Subcutaneous abdominal adipose tissue (tissue), 5 donors: ENCODE data around the gene SYNPO.

Source experiments
- H3K27ac ChIP-seq: one replicate; pipeline ENCODE4 v1.7.0; 2013; ENCODE audit warnings: low read depth, mild to moderate bottlenecking, inconsistent platforms, low read length, moderate library complexity
- H3K27me3 ChIP-seq, 5 donors: one replicate each; pipeline ENCODE4 v1.7.0; 2013; ENCODE audit warnings: low read length in 5 of 5, inconsistent platforms in 1 of 5; ENCODE audit not compliant: control insufficient read depth in 5 of 5, insufficient read depth in 4 of 5
- H3K36me3 ChIP-seq, 5 donors: one replicate each; pipeline ENCODE4 v1.7.0; 2013; ENCODE audit warnings: low read length in 5 of 5; ENCODE audit not compliant: control insufficient read depth in 5 of 5, insufficient read depth in 5 of 5
- H3K4me1 ChIP-seq, 5 donors: one replicate each; pipeline ENCODE4 v1.7.0; 2013; ENCODE audit warnings: low read length in 5 of 5, mild to moderate bottlenecking in 3 of 5, moderate library complexity in 1 of 5; ENCODE audit not compliant: control insufficient read depth in 5 of 5, insufficient read depth in 5 of 5
- H3K4me3 ChIP-seq, 5 donors: one replicate each; pipeline ENCODE4 v1.7.0; 2013; ENCODE audit warnings: low read length in 5 of 5, low read depth in 1 of 5
- H3K9ac ChIP-seq, 5 donors: one replicate each; pipeline ENCODE4 v1.7.0; 2013; ENCODE audit warnings: low read length in 5 of 5, mild to moderate bottlenecking in 4 of 5, moderate library complexity in 3 of 5
- H3K9me3 ChIP-seq, 5 donors: one replicate each; pipeline ENCODE4 v1.7.0; 2013; ENCODE audit warnings: low read length in 5 of 5; ENCODE audit not compliant: control insufficient read depth in 5 of 5
- donor health status: healthy.
- donor health status: healthy.
- donor health status: healthy.
- donor health status: healthy.
- donor health status: healthy.

The SYNPO gene

GRCh38 chr5:150639377-150639692 is 1.1 kb upstream of the SYNPO start:
- Histone ChIP-seq H3K4me3 (no peak overlapping the region), H3K9me3 (no peaks in the 10 kb centered on the region), H3K27me3 (no peaks in the 10 kb centered on the region), H3K27ac (peak overlapping the region; percentile 98), H3K36me3 (peaks cover 0 to 7% (median 0%) of the 10 kb centered on the region in 5 donors), H3K4me1 (peaks cover 33 to 77% (median 70%) of the 10 kb centered on the region in 5 donors), H3K9ac (peak overlapping the region; percentile 39 to 68 (median 49))

- Histone ChIP-seq H3K9ac (peak overlapping the region in 4 of 5 donors; percentile 32 to 68 (median 54)), H3K27me3 (no peaks in the 10 kb centered on the region), H3K4me1 (peaks cover 35 to 81% (median 74%) of the 10 kb centered on the region in 5 donors), H3K36me3 (peaks cover 0 to 5% (median 0%) of the 10 kb centered on the region in 5 donors), H3K4me3 (no peak overlapping the region), H3K27ac (peak overlapping the region; percentile 98), H3K9me3 (no peaks in the 10 kb centered on the region)
These were observed 709 bp upstream of the SYNPO start for GRCh38 chr5:150639751-150640150.

- peak overlapping the region; percentile 98 for H3K27ac ChIP-seq
- no peaks in the 10 kb centered on the region for H3K27me3 ChIP-seq
- no peaks in the 10 kb centered on the region for H3K9me3 ChIP-seq
- peak overlapping the region in 4 of 5 donors; percentile 2 to 43 (median 12) for H3K4me3 ChIP-seq
- peaks cover 41 to 83% (median 72%) of the 10 kb centered on the region in 5 donors for H3K4me1 ChIP-seq
- H3K36me3 ChIP-seq = no peaks in the 10 kb centered on the region
- peak overlapping the region; percentile 48 to 81 (median 59) for H3K9ac ChIP-seq
These were observed 628 bp downstream of the SYNPO start for GRCh38 chr5:150641006-150641570.

DNA sequence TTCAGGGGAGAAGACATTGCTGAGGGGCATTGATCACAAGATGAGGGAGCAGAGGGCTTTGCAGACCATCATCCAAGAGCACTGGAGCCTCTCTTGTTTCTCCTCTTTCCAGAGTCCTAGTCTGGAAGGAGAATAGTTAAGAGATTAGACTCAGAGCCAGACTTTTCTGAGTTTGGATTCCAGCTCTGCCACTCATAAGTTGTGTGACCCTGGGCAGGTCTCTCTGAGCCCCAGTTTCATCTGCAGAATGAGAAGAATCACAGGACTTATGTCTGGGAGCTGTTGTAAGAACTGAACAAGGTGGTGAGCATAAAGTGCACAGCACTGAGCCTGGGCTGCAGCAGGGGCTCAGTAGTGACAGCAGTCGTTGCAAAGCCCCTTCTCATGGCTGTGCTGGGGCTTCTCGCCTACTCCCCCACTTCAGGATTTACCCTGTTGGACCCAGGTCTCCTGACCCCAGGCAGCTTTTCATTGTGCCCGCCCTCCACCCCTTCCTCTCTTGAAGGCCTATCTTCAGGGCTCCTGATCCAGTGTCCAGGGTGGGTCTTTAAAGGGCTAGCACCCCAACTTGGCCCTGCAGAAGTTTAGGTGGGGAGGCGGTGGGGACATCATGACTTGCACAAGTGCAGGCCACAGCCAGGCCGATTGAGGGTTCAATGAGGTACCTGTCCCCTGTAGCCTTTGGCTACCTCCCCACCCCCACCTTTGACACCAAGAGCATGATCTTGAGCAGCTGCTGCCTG is 1.5 kb downstream of the SYNPO start:
- peaks cover 41 to 75% (median 68%) of the 10 kb centered on the region in 5 donors for H3K4me1 ChIP-seq
- peak overlapping the region in 3 of 5 donors; percentile 1 to 14 (median 6) for H3K4me3 ChIP-seq
- H3K9ac ChIP-seq = peak overlapping the region; percentile 33 to 81 (median 59)
- peak overlapping the region; percentile 98 for H3K27ac ChIP-seq
- no peaks in the 10 kb centered on the region for H3K9me3 ChIP-seq
- H3K27me3 ChIP-seq = no peaks in the 10 kb centered on the region
- no peaks in the 10 kb centered on the region for H3K36me3 ChIP-seq

GRCh38 chr5:150642567-150642927 is 2.1 kb downstream of the SYNPO start:
- no peaks in the 10 kb centered on the region for H3K36me3 ChIP-seq
- peak overlapping the region; percentile 98 for H3K27ac ChIP-seq
- no peaks in the 10 kb centered on the region for H3K27me3 ChIP-seq
- H3K9ac ChIP-seq = peak overlapping the region in 2 of 5 donors; percentile 59 to 63
- H3K9me3 ChIP-seq = no peaks in the 10 kb centered on the region
- H3K4me3 ChIP-seq = peak overlapping the region in 3 of 5 donors; percentile 1 to 38 (median 14)
- peaks cover 41 to 74% (median 71%) of the 10 kb centered on the region in 5 donors for H3K4me1 ChIP-seq

DNA sequence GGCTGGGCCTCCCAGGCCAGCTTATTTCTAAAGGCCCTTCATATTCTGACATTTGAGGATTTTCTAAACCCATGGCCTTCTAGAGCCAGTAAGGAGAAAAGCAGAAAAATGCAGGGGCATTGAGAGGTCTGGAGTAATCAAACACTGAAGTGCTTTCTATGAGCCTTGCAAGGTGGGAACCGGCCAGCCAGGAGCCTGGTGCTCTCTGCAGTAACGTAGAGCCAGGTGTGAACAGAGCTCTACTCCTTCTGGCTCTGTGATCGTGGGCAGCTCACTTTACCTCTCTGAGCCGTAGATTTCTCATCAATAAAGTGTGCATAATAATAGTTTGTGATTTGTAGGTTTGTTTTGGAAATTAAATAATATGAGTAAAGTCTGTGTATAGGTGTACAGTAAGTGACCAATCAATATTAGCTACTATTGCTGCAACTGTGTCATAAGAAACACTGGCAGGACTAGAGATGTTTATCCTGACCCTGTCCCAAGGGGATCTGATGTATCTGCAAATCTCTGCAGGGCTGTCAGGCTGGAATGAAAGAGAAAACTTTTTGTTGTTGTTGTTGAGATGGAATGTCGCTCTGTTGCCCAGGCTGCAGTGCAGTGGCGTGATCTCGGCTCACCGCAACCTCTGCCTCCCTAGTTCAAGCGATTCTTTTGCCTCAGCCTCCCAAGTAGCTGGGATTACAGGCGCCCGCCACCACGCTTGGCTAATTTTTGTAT is 2.7 kb downstream of the SYNPO start:
- peaks cover 41 to 77% (median 74%) of the 10 kb centered on the region in 5 donors for H3K4me1 ChIP-seq
- H3K4me3 ChIP-seq = peak overlapping the region in 1 of 5 donors; percentile 38
- H3K27me3 ChIP-seq = no peaks in the 10 kb centered on the region
- H3K27ac ChIP-seq = peak overlapping the region; percentile 98
- peaks cover 0 to 5% (median under 1%) of the 10 kb centered on the region in 5 donors for H3K36me3 ChIP-seq
- peak overlapping the region in 2 of 5 donors; percentile 50 to 63 for H3K9ac ChIP-seq
- H3K9me3 ChIP-seq = no peaks in the 10 kb centered on the region

DNA sequence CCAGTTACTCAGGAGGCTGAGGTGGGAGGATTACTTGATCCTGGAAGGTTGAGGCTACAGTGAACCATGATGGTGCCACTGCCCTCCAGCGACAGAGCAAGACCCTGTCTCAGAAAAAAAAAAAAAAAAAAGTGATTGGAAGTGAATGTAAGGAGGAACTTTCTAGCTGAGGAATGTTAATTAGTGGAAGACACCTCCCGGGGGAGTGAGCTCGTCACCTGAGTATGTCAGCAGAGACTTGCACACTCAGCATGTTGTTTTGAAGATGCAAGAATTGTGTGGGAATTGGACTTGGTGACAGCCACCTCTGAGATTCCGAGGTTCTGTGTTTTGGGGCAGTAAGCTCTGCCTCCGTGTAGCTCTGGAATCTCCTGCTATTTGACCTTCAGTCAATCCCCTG is 3.6 kb downstream of the SYNPO start:
- peak overlapping the region in 1 of 5 donors; percentile 44 for H3K9ac ChIP-seq
- no peaks in the 10 kb centered on the region for H3K9me3 ChIP-seq
- H3K27ac ChIP-seq = peak overlapping the region; percentile 98
- H3K27me3 ChIP-seq = no peaks in the 10 kb centered on the region
- H3K36me3 ChIP-seq = peaks cover 0 to 14% (median 9%) of the 10 kb centered on the region in 5 donors
- H3K4me3 ChIP-seq = no peak overlapping the region
- peaks cover 43 to 77% (median 73%) of the 10 kb centered on the region in 5 donors for H3K4me1 ChIP-seq

DNA sequence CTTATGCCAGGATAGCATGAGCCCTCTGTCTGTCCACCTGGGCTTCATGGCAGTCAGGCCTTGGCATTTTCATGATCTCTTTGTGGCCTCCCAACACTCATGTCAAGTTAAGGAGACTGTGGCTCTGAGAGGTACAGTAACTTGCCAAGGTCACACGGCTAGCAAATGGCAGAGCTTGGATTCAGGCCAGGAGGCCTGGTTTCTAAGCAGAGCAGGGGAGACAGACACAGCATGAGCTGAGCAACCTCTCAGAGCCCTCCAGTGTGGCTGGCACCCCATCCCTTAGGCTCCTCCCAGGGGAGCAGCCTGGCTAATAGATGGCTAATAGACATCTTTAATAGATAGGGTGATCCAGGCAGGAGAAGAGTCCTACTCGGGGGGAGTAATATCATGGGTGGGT is 4.1 kb downstream of the SYNPO start:
- Histone ChIP-seq H3K36me3 (peaks cover 0 to 18% (median 14%) of the 10 kb centered on the region in 5 donors), H3K9ac (peak overlapping the region in 3 of 5 donors; percentile 5 to 68 (median 48)), H3K27me3 (no peaks in the 10 kb centered on the region), H3K4me3 (no peak overlapping the region), H3K27ac (peak overlapping the region; percentile 98), H3K9me3 (no peaks in the 10 kb centered on the region), H3K4me1 (peaks cover 40 to 73% (median 69%) of the 10 kb centered on the region in 5 donors)

- H3K36me3 ChIP-seq = peaks cover 0 to 24% (median 20%) of the 10 kb centered on the region in 5 donors
- no peaks in the 10 kb centered on the region for H3K9me3 ChIP-seq
- H3K27ac ChIP-seq = peak overlapping the region; percentile 98
- peak overlapping the region in 1 of 5 donors; percentile 48 for H3K9ac ChIP-seq
- H3K4me1 ChIP-seq = peaks cover 35 to 66% (median 63%) of the 10 kb centered on the region in 5 donors
- no peaks in the 10 kb centered on the region for H3K27me3 ChIP-seq
- H3K4me3 ChIP-seq = no peak overlapping the region
These were observed 4.7 kb downstream of the SYNPO start for GRCh38 chr5:150645070-150645700.
